DMS 273 (cell line): ENCODE measurements around the gene ZNF438.

Source experiments
- DNase-seq: peaks from one replicate; lab custom pipeline; 2025; ENCODE audit not compliant: unreplicated experiment; lab: John Stamatoyannopoulos, UW

The ZNF438 gene

GRCh38 chr10:30855131-30855530 lies 176.5 kb downstream of the ZNF438 start:
- DNase-seq = no peak

- DNase-seq = no peak
These were observed 177.0 kb downstream of the ZNF438 start for GRCh38 chr10:30854656-30855055.

- no peak for DNase-seq
These were observed 178.6 kb downstream of the ZNF438 start for GRCh38 chr10:30853066-30853465.

GRCh38 chr10:30850776-30851175 lies 180.9 kb downstream of the ZNF438 start:
- DNase-seq = no peak

- DNase-seq = no peak
These were observed 182.2 kb downstream of the ZNF438 start for GRCh38 chr10:30849231-30850035.

GRCh38 chr10:30848396-30849032 lies 183.2 kb downstream of the ZNF438 start:
- no peak for DNase-seq

- no peak for DNase-seq
These were observed 184.0 kb downstream of the ZNF438 start for GRCh38 chr10:30847642-30848041.

- no peak for DNase-seq
These were observed 184.5 kb downstream of the ZNF438 start for GRCh38 chr10:30847199-30847598.

GRCh38 chr10:30846710-30847109 lies 185.0 kb downstream of the ZNF438 start:
- no peak for DNase-seq

GRCh38 chr10:30842894-30843293 lies 188.8 kb downstream of the ZNF438 start:
- DNase-seq = no peak

GRCh38 chr10:30842185-30842584 lies 189.5 kb downstream of the ZNF438 start:
- DNase-seq = no peak

- peak; percentile 42 for DNase-seq
These were observed 191.1 kb downstream of the ZNF438 start for GRCh38 chr10:30840395-30841050.

- DNase-seq = no peak
These were observed 192.0 kb downstream of the ZNF438 start for GRCh38 chr10:30839652-30840051.

GRCh38 chr10:30836406-30836805 lies 195.3 kb downstream of the ZNF438 start:
- no peak for DNase-seq

- DNase-seq = no peak
These were observed 196.5 kb downstream of the ZNF438 start for GRCh38 chr10:30835146-30835545.

GRCh38 chr10:30834651-30835050 lies 197.0 kb downstream of the ZNF438 start:
- no peak for DNase-seq

GRCh38 chr10:30834153-30834552 lies 197.5 kb downstream of the ZNF438 start:
- DNase-seq = no peak

- DNase-seq = no peak
These were observed 198.1 kb downstream of the ZNF438 start for GRCh38 chr10:30833628-30833970.

- DNase-seq = peak; percentile 5
These were observed 198.7 kb downstream of the ZNF438 start for GRCh38 chr10:30832749-30833627.

- no peak for DNase-seq
These were observed 199.5 kb downstream of the ZNF438 start for GRCh38 chr10:30832001-30832748.
